H1 (cell line): ENCODE data around the gene SLC7A14. TPM values are rescaled to one million over a fixed set of nuclear protein-coding genes. Genes with fewer than 3 reads are reported as not detected.

Source experiments
- ASH2L ChIP-seq: fragments of 200-600, 300-600 bp; sonication (generic); IDR thresholded peaks from one replicate; pipeline ENCODE4 v1.7.1; 2017; ENCODE audit warnings: low read length
- ATF3 ChIP-seq: IDR thresholded peaks from 2 replicates; pipeline ENCODE4 v1.6.1; 2011; ENCODE audit warnings: low read depth, mild to moderate bottlenecking, low read length; ENCODE audit not compliant: insufficient read depth
- BCL11A ChIP-seq, 2 experiments: IDR thresholded peaks; one replicate each; pipeline ENCODE4 v1.6.1; 2011; ENCODE audit warnings: low read depth in 2 of 2, low read length in 2 of 2, mild to moderate bottlenecking in 2 of 2
- BRCA1 ChIP-seq: IDR thresholded peaks from 2 replicates; pipeline ENCODE4 v1.6.1; 2012; ENCODE audit warnings: low read depth, low read length, improper control_type of control experiment
- CBX8 ChIP-seq: fragments of 300-800, 300-1000 bp; sonication (generic); IDR thresholded peaks from 2 replicates; pipeline ENCODE4 v1.7.1; 2016; ENCODE audit warnings: low read depth, low read length, borderline replicate concordance
- CHD2 ChIP-seq: IDR thresholded peaks from 2 replicates; pipeline ENCODE4 v1.6.1; 2012; ENCODE audit warnings: low read length, improper control_type of control experiment
- CTCF ChIP-seq, 3 experiments: IDR thresholded peaks; 1 replicate in 2 of 3; 2 replicates in 1 of 3; pipeline versions ENCODE4 v1.5.1 to v1.6.1; 2011; ENCODE audit warnings: low read length in 3 of 3, mild to moderate bottlenecking in 3 of 3, inconsistent platforms in 2 of 3, low read depth in 1 of 3, moderate library complexity in 1 of 3; ENCODE audit not compliant: insufficient read depth in 1 of 3; ENCODE audit errors: control extremely low read depth in 1 of 3
- EZH2 ChIP-seq: fragments of 200-600 bp; sonication (generic); IDR thresholded peaks from 2 replicates; pipeline ENCODE4 v1.7.1; 2012; ENCODE audit warnings: low read depth, mild to moderate bottlenecking, moderate library complexity, low read length, inconsistent platforms; ENCODE audit not compliant: severe bottlenecking
- GABPA ChIP-seq: IDR thresholded peaks from 2 replicates; pipeline ENCODE4 v1.6.1; 2011; ENCODE audit warnings: mild to moderate bottlenecking, low read length, moderate library complexity, borderline replicate concordance; ENCODE audit not compliant: insufficient read depth
- HDAC6 ChIP-seq: IDR thresholded peaks from one replicate; pipeline ENCODE4 v1.7.1; 2012; ENCODE audit warnings: low read depth, mild to moderate bottlenecking, inconsistent platforms, low read length, moderate library complexity
- JUN ChIP-seq: IDR thresholded peaks from 2 replicates; pipeline ENCODE4 v1.6.1; 2011; ENCODE audit warnings: low read depth, mild to moderate bottlenecking, improper control_type of control experiment, low read length
- KDM4A ChIP-seq: IDR thresholded peaks from one replicate; pipeline ENCODE4 v1.7.1; 2012; ENCODE audit warnings: low read depth, mild to moderate bottlenecking, moderate library complexity, low read length, inconsistent platforms; ENCODE audit not compliant: severe bottlenecking
- KDM5A ChIP-seq: fragments of 200-600 bp; IDR thresholded peaks from 2 replicates; pipeline ENCODE4 v1.7.1; 2012; ENCODE audit warnings: mild to moderate bottlenecking, low read length, inconsistent platforms, mixed read lengths
- MAFK ChIP-seq: IDR thresholded peaks from 2 replicates; pipeline ENCODE4 v1.6.1; 2012; ENCODE audit warnings: low read depth, mild to moderate bottlenecking, improper control_type of control experiment, low read length
- POLR2A ChIP-seq, 2 experiments: IDR thresholded peaks; 1 replicate in 1 of 2; 2 replicates in 1 of 2; pipeline ENCODE4 v1.6.1; 2011; ENCODE audit warnings: low read depth in 2 of 2, low read length in 2 of 2, mild to moderate bottlenecking in 2 of 2; ENCODE audit errors: control extremely low read depth in 1 of 2
- RFX5 ChIP-seq: IDR thresholded peaks from 2 replicates; pipeline ENCODE4 v1.6.1; 2011; ENCODE audit warnings: low read depth, low read length, improper control_type of control experiment, borderline replicate concordance
- SIN3A ChIP-seq, 2 experiments: IDR thresholded peaks in 1 of 2; conservative IDR thresholded peaks in 1 of 2; 2 replicates each; pipeline ENCODE4 v1.6.1; 2011 to 2012; ENCODE audit warnings: low read length in 2 of 2, improper control_type of control experiment in 1 of 2, low read depth in 1 of 2, mild to moderate bottlenecking in 1 of 2
- SP2 ChIP-seq: IDR thresholded peaks from 2 replicates; pipeline ENCODE4 v1.6.1; 2012; ENCODE audit warnings: mild to moderate bottlenecking, low read length, inconsistent platforms
- TAF1 ChIP-seq: IDR thresholded peaks from 2 replicates; pipeline ENCODE4 v1.6.1; 2011; ENCODE audit warnings: mild to moderate bottlenecking, low read depth, low read length
- TBP ChIP-seq: IDR thresholded peaks from 2 replicates; pipeline ENCODE4 v1.6.1; 2011; ENCODE audit warnings: low read depth, low read length, improper control_type of control experiment
- YY1 ChIP-seq: IDR thresholded peaks from 2 replicates; pipeline ENCODE4 v1.6.1; 2011; ENCODE audit warnings: low read depth, mild to moderate bottlenecking, low read length
- polyA plus RNA-seq, 7 experiments: library from polyadenylated mRNA; depleted of rRNA in 3 of 7; stranded (reverse) in 5 of 7; unstranded in 2 of 7; fragments of >200 nt in 5 of 7; fragments of 200-250 nt in 2 of 7; gene quantifications; 1 replicate in 5 of 7; 2 replicates in 1 of 7; 4 replicates in 1 of 7; pipeline versions ENCODE4 v1.2.1 to v1.2.3, GENCODE V29; 2011 to 2013; ENCODE audit warnings: missing spikeins in 2 of 7, mixed read lengths in 2 of 7
- total RNA-seq: library from RNA; stranded (reverse); fragmentation: NEBNext Ultra II Directional; extraction: Animal tissue kit (Norgen Biotek cat#: 25700); gene quantifications from 2 replicates; pipeline ENCODE4 v1.2.1, GENCODE V29; 2021

The SLC7A14 gene
- total and polyA plus RNA-seq, 2 of the 8 experiments (the other 6 are each of a cell fraction or from before 2014, with no cell fraction given), result 0.21 to 0.95 TPM

- TF ChIP-seq TAF1 (0 out of 2 replicates have a peak, but pooled peaks have one; percentile 26), EZH2 (peak; percentile 19), CBX8 (no peak), CHD2 (no peak), POLR2A (IDR thresholded peaks at IDR 0.05; ENCODE audit: control extremely low read depth in 1 of 2, low read depth in 2 of 2, low read length in 2 of 2) (no peak), ASH2L (no peak), JUN (no peak), BRCA1 (no peak), SP2 (no peak), KDM4A (peak; percentile 99), KDM5A (no peak), CTCF (IDR thresholded peaks at IDR 0.05; ENCODE audit: control extremely low read depth in 1 of 3, insufficient read depth in 1 of 3, low read depth in 1 of 3, low read length in 3 of 3) (peak in 2 of 3 experiments; percentile 9 to 17; a peak in 2 of 4 replicates), GABPA (no peak), MAFK (no peak), TBP (no peak), RFX5 (no peak), HDAC6 (no peak), BCL11A (IDR thresholded peaks at IDR 0.05; ENCODE audit: low read depth in 2 of 2, low read length in 2 of 2) (no peak), SIN3A (conservative IDR thresholded peaks at IDR 0.05 in 1 of 2, IDR thresholded peaks at IDR 0.05 in 1 of 2; ENCODE audit: low read depth in 1 of 2, low read length in 2 of 2) (no peak; a peak in 1 of 4 replicates), ATF3 (no peak), YY1 (no peak)
Measured at GRCh38 chr3:170418422-170419398, 167.2 kb downstream of the SLC7A14 start, which contains the start of gene CLDN11 (continued).
